OCI-LY1 (cell line): Measurements from ENCODE around the gene TAB3.
A peak's percentile ranks its signal among the peaks of the same experiment; 100 is the strongest.

Source experiments
- H2AFZ ChIP-seq: fragments of 200-600 bp; sonication (generic), shearing (Covaris generic); 2 replicates; pipeline ENCODE4 v1.6.0; 2014; ENCODE audit warnings: antibody characterized with exemption, mild to moderate bottlenecking, low read length
- H3F3A ChIP-seq: fragments of 200-600 bp; sonication (generic), shearing (Covaris generic); 2 replicates; pipeline ENCODE4 v1.6.0; 2014; ENCODE audit warnings: mild to moderate bottlenecking, antibody characterized with exemption, low read length, moderate library complexity; ENCODE audit not compliant: insufficient read depth
- H3K27ac ChIP-seq: fragments of 200-600 bp; sonication (generic); 2 replicates; pipeline ENCODE4 v1.5.1; 2014; ENCODE audit warnings: low read length, mixed run types, mild to moderate bottlenecking, low read depth; ENCODE audit not compliant: poor library complexity, severe bottlenecking
- H3K27me3 ChIP-seq: fragments of 200-600 bp; sonication (generic); 2 replicates; pipeline ENCODE4 v1.6.0; 2014; ENCODE audit warnings: antibody characterized with exemption, mild to moderate bottlenecking, low read length, moderate library complexity; ENCODE audit not compliant: insufficient read depth
- H3K36me3 ChIP-seq: fragments of 200-600 bp; sonication (generic); 2 replicates; pipeline ENCODE4 v1.6.1; 2014; ENCODE audit warnings: mild to moderate bottlenecking, antibody characterized with exemption, low read length, moderate library complexity, mixed read lengths; ENCODE audit not compliant: insufficient read depth
- H3K4me1 ChIP-seq: fragments of 200-600 bp; sonication (generic); 2 replicates; pipeline ENCODE4 v1.5.1; 2014; ENCODE audit warnings: mild to moderate bottlenecking, low read length, moderate library complexity; ENCODE audit not compliant: insufficient read depth, severe bottlenecking
- H3K4me2 ChIP-seq: fragments of 200-600 bp; sonication (generic), shearing (Covaris generic); 2 replicates; pipeline ENCODE4 v1.6.1; 2014; ENCODE audit warnings: low read length
- H3K4me3 ChIP-seq: fragments of 200-600 bp; sonication (generic); 2 replicates; pipeline ENCODE4 v1.5.1; 2014; ENCODE audit warnings: low read length, low read depth, mild to moderate bottlenecking, mixed read lengths; ENCODE audit not compliant: poor library complexity, severe bottlenecking
- H3K79me2 ChIP-seq: fragments of 200-600 bp; shearing (Covaris generic); 2 replicates; pipeline ENCODE4 v1.6.1; 2016; ENCODE audit warnings: mixed run types, low read length, mixed read lengths; ENCODE audit not compliant: insufficient read depth
- H3K9ac ChIP-seq: fragments of 200-600 bp; sonication (generic), shearing (Covaris generic); 2 replicates; pipeline ENCODE4 v1.6.1; 2014; ENCODE audit warnings: mild to moderate bottlenecking, low read length, mixed read lengths
- H3K9me2 ChIP-seq: fragments of 200-600 bp; sonication (generic), shearing (Covaris generic); 2 replicates; pipeline ENCODE4 v1.6.1; 2014; ENCODE audit warnings: low read depth, mild to moderate bottlenecking, low read length, mixed read lengths
- H3K9me3 ChIP-seq: fragments of 200-600 bp; shearing (Covaris generic); 2 replicates; pipeline ENCODE4 v1.6.1; 2014; ENCODE audit warnings: low read length, mixed read lengths
- H4K20me1 ChIP-seq: fragments of 200-600 bp; sonication (generic), shearing (Covaris generic); 2 replicates; pipeline ENCODE4 v1.6.0; 2016; ENCODE audit warnings: mild to moderate bottlenecking, low read length; ENCODE audit not compliant: insufficient read depth
- EZH2 ChIP-seq: fragments of 200-600 bp; sonication (generic), shearing (Covaris generic); IDR thresholded peaks from 2 replicates; pipeline ENCODE4 v1.8.0; 2017; ENCODE audit warnings: borderline replicate concordance, mixed run types, mild to moderate bottlenecking, antibody characterized with exemption, low read length, moderate library complexity, mixed read lengths
- TF ChIP-seq, protein P1 (sequence below): fragments of 200-600 bp; sonication (generic), shearing (Covaris generic); IDR thresholded peaks from 2 replicates; pipeline ENCODE4 v1.5.1; 2017; ENCODE audit warnings: mild to moderate bottlenecking, antibody characterized with exemption, low read length, moderate library complexity, mixed read lengths

TAB3 gene

DNA sequence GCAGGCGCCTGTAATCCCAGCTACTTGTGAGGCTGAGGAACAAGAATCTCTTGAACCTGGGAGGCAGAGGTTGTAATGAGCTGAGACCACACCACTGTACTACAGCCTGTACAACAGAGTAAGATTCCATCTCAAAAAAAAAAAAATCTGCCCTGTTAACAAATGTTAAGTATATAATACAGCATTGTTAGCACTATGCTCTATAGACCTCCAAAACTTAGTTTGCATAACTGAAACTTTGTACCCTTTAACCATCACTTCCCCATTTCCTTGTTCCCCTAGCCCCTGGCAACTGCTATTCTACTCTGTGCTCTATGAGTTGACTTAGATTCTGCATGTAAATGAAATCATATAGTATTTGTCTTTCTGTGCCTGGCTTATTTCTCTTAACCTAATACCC is 76.7 kb downstream of the TAB3 start:
- Histone ChIP-seq H3K27me3 (no peaks in the 10 kb centered on the region), H3K4me1 (peaks cover 27% of the 10 kb centered on the region), H2AFZ (peak overlapping the region; percentile 83; the same call in 1 of the 2 replicates), H3K4me2 (peak overlapping the region; percentile 43), H3K27ac (peak overlapping the region; percentile 89), H3K9me3 (no peaks in the 10 kb centered on the region), H3K4me3 (no peak overlapping the region), H4K20me1 (no peaks in the 10 kb centered on the region), H3K9ac (peak overlapping the region; percentile 46; the same call in 1 of the 2 replicates), H3F3A (no peaks in the 10 kb centered on the region), H3K79me2 (no peaks in the 10 kb centered on the region), H3K36me3 (no peaks in the 10 kb centered on the region), H3K9me2 (no peaks in the 10 kb centered on the region)
- no peak for TF ChIP-seq EZH2
- TF ChIP-seq, protein P1, sequence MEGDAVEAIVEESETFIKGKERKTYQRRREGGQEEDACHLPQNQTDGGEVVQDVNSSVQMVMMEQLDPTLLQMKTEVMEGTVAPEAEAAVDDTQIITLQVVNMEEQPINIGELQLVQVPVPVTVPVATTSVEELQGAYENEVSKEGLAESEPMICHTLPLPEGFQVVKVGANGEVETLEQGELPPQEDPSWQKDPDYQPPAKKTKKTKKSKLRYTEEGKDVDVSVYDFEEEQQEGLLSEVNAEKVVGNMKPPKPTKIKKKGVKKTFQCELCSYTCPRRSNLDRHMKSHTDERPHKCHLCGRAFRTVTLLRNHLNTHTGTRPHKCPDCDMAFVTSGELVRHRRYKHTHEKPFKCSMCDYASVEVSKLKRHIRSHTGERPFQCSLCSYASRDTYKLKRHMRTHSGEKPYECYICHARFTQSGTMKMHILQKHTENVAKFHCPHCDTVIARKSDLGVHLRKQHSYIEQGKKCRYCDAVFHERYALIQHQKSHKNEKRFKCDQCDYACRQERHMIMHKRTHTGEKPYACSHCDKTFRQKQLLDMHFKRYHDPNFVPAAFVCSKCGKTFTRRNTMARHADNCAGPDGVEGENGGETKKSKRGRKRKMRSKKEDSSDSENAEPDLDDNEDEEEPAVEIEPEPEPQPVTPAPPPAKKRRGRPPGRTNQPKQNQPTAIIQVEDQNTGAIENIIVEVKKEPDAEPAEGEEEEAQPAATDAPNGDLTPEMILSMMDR = no peak

DNA sequence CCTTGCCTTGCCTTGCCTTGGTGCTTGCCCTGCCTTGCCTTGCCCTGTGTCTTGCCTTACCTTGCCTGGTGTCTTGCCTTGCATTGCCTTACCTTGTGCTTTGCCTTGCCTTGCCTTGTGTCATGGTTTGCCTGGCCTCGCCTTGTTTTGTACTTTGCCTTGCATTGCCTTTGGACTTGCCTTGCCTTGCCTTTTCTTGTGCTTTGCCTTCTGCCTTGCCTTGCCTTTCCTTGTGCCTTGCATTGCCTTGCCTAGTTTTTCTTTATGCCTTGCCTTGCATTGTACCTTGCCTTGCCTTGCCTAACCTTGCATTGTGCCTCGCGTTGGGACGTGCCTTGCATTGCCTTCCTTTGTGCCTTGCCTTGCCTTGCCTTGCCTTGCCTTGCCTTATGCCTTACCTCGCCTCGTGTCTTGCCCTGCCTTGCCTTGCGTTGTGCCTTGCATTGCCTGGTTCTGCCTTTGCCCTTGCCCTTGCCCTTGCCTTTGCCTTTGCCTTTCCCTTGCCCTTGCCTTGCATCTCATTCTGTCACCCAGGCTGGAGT is 82.8 kb downstream of the TAB3 start:
- Histone ChIP-seq H3K27ac (no peak overlapping the region), H3K4me1 (peaks cover 2% of the 10 kb centered on the region), H3K9me2 (no peaks in the 10 kb centered on the region), H4K20me1 (no peaks in the 10 kb centered on the region), H3K36me3 (no peaks in the 10 kb centered on the region), H3K27me3 (no peaks in the 10 kb centered on the region), H3K79me2 (no peaks in the 10 kb centered on the region), H3F3A (no peaks in the 10 kb centered on the region), H2AFZ (no peak overlapping the region), H3K4me3 (no peak overlapping the region), H3K9ac (no peak overlapping the region), H3K4me2 (no peak overlapping the region), H3K9me3 (no peaks in the 10 kb centered on the region)
- TF ChIP-seq, protein P1 = no peak
- no peak for TF ChIP-seq EZH2

DNA sequence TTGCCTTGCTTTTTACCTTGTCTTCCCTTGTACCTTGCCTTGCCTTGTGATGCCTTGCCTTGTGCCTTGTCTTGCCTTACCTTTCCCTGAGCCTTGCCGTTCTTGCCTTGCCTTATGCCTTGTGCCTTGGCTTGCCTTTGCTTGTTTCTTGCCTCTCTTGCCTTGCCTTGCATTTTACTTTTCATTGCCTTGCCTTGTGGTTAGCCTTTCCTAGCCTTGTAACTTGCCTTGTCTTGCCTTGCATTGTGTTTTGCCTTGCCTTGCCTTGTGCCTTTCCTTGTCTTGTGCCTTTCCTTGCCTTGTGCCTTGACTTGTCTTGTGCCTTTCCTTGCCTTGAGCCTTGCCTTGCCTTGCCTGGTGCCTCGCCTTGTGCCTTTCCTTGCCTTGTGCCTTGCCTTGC is 84.6 kb downstream of the TAB3 start:
- no peaks in the 10 kb centered on the region for H3K27me3 ChIP-seq
- no peak overlapping the region for H2AFZ ChIP-seq
- no peaks in the 10 kb centered on the region for H4K20me1 ChIP-seq
- no peaks in the 10 kb centered on the region for H3K36me3 ChIP-seq
- no peak overlapping the region for H3K4me3 ChIP-seq
- TF ChIP-seq, protein P1 = no peak
- TF ChIP-seq EZH2 = no peak
- no peak overlapping the region for H3K27ac ChIP-seq
- H3F3A ChIP-seq = no peaks in the 10 kb centered on the region
- H3K4me2 ChIP-seq = no peak overlapping the region
- no peaks in the 10 kb centered on the region for H3K4me1 ChIP-seq
- H3K9me2 ChIP-seq = no peaks in the 10 kb centered on the region
- H3K9me3 ChIP-seq = no peaks in the 10 kb centered on the region
- no peak overlapping the region for H3K9ac ChIP-seq
- no peaks in the 10 kb centered on the region for H3K79me2 ChIP-seq
